Lower leg skin (tissue), 4 donors: Measurements from ENCODE around the gene ACTA2. TPM values are rescaled to one million over a fixed set of nuclear protein-coding genes. Genes with fewer than 3 reads are reported as not detected.

ENCODE experiments used
- DNase-seq, 2 donors: peaks; one replicate each; pipeline ENCODE4 v3.0.0-alpha.2; 2019; ENCODE audit warnings: low spot score in 2 of 2
- H3K4me3 ChIP-seq: fragments of 200-600 bp; sonication (generic); 2 replicates; pipeline ENCODE4 v1.5.1; 2017; ENCODE audit warnings: mild to moderate bottlenecking, low read depth; ENCODE audit not compliant: poor library complexity, severe bottlenecking
- CTCF ChIP-seq, 3 donors: fragments of 450-650 bp; IDR thresholded peaks; one replicate each; pipeline ENCODE4 v1.5.1; 2016; ENCODE audit warnings: antibody characterized with exemption in 3 of 3, mild to moderate bottlenecking in 3 of 3, moderate library complexity in 2 of 3
- POLR2A ChIP-seq, 2 donors: fragments of 450-650 bp; IDR thresholded peaks; one replicate each; pipeline ENCODE4 v1.6.1; 2016 to 2017; ENCODE audit warnings: antibody characterized with exemption in 2 of 2, mild to moderate bottlenecking in 1 of 2, moderate library complexity in 1 of 2
- WGBS, 2 donors: methylation state at CpG; one replicate each; pipeline ENCODE4 v1.1.5; 2018; 5-methylcytosine and 5-hydroxymethylcytosine counted together
- intact Hi-C: fragments of 100-400 bp; cut with DNase I; formaldehyde crosslinking; loops from one replicate; pipeline ENCODE4 v1.15.0; 2023; ENCODE audit warnings: low total_unique reads
- total RNA-seq, 4 donors: library from RNA; depleted of rRNA; stranded (reverse); fragments of >200 nt; gene quantifications; one replicate each; pipeline ENCODE4 v1.1.0, GENCODE V29; 2016

The ACTA2 gene
- total RNA-seq, 4 donors from 2014 or later: 66.4 to 344 (median 129) TPM

- H3K4me3 ChIP-seq: no peak overlapping the region
- TF ChIP-seq CTCF (IDR thresholded peaks at IDR 0.05): no peak
- TF ChIP-seq POLR2A (IDR thresholded peaks at IDR 0.05): no peak
- intact Hi-C loops: no loop called here
- no peak for DNase-seq
Observed at GRCh38 chr10:88923520-88923919, 29.1 kb downstream of the ACTA2 start.

GRCh38 chr10:88922041-88922440 lies 30.5 kb downstream of the ACTA2 start:
- no peak for DNase-seq
- WGBS, 2 donors: 80 to 85% methylated on average over 2 of the region's 2 CpGs
- TF ChIP-seq CTCF (IDR thresholded peaks at IDR 0.05) (no peak), POLR2A (IDR thresholded peaks at IDR 0.05) (no peak)
- intact Hi-C loops: no loop called here
- no peak overlapping the region for H3K4me3 ChIP-seq

GRCh38 chr10:88920986-88921593 lies 31.5 kb downstream of the ACTA2 start:
- intact Hi-C loops: no loop called here
- TF ChIP-seq POLR2A (IDR thresholded peaks at IDR 0.05): no peak
- no peak for TF ChIP-seq CTCF (IDR thresholded peaks at IDR 0.05)
- H3K4me3 ChIP-seq: no peak overlapping the region
- WGBS, 2 donors: 55 to 69% methylated on average over 3 of the region's 3 CpGs
- DNase-seq: no peak

GRCh38 chr10:88920198-88920597 lies 32.4 kb downstream of the ACTA2 start:
- no peak for DNase-seq
- 47 to 48% methylated on average over 2 of the region's 2 CpGs for WGBS, 2 donors

GRCh38 chr10:88919041-88919440 lies 33.5 kb downstream of the ACTA2 start:
- H3K4me3 ChIP-seq: no peak overlapping the region
- TF ChIP-seq CTCF (IDR thresholded peaks at IDR 0.05): no peak
- no peak for TF ChIP-seq POLR2A (IDR thresholded peaks at IDR 0.05)
- WGBS, 2 donors: 82 to 83% methylated on average over 1 of the region's 1 CpG
- intact Hi-C loops: no loop called here
- DNase-seq: no peak

More at GRCh38 chr10:88920198-88920597, 32.4 kb downstream of the ACTA2 start:
- intact Hi-C loops: no loop called here
- H3K4me3 ChIP-seq: no peak overlapping the region
- TF ChIP-seq POLR2A (IDR thresholded peaks at IDR 0.05): no peak
- TF ChIP-seq CTCF (IDR thresholded peaks at IDR 0.05): no peak
